ENCODE data around the gene TARS2. TPM values are rescaled to one million over a fixed set of nuclear protein-coding genes. Genes with fewer than 3 reads are reported as not detected.

Gene TARS2
- total RNA-seq, 1 donor from 2014 or later: 29.6 TPM

DNA sequence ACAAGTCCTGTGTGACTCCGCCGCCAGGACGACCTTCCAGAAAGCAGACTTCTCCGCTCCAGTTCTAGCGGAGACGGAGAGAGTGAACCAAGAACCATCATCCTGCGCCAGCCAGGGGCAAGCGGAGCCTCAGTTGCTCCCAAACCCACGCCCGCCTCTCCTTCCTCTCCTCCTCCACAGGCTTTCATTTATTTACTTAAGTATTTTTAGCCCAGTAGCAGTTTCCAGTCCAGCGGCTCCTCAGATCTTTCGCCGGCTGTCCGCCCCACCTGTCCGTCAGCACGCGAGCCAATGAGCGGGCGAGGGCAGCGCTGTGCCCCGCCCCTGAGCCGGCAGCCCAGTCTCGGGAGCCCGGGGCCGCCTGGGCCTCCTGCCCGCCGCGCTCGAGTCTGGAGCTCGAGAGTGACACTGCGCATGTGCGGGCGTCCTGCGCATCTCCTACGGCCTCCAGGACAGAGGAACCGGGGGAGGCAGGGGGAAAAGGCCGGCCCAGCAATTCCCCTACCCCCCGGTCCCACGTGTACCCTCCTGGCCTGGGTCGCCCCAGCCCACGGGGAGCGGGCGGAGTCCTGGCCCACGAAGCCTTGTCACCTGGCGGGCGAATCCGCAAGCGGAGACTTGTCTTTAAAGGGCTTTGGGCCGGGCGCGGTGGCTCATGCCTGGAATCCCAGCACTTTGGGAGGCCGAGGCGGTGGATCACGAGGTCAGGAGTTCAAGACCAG is 28.3 kb downstream of the TARS2 start, which contains the start of gene FALEC:
Gene FALEC (plus strand): TSS at position 425 of the 722 bp plus-strand sequence.
- no peaks in the 10 kb centered on the region for H4K20me1 ChIP-seq (ENCODE audit: low read depth)
- peaks cover 13% of the 10 kb centered on the region for H3K4me1 ChIP-seq
- Mint-ChIP-seq H3K9me3 (no peaks in the 10 kb centered on the region), H3K27ac (peak within 1 kb of the TSS; percentile 57), H3K27me3 (ENCODE audit: insufficient read depth, low read depth) (peaks cover 8% of the 10 kb centered on the region), H3K36me3 (peaks cover 16% of the 10 kb centered on the region), H3K4me3 (peak within 1 kb of the TSS; percentile 92), H3K4me1 (peaks cover 21% of the 10 kb centered on the region)
- no peaks in the 10 kb centered on the region for H3K36me3 ChIP-seq
- H3K4me2 ChIP-seq: peak within 1 kb of the TSS; percentile 79
- TF ChIP-seq EZH2 (IDR thresholded peaks at IDR 0.05) (no peak), EZH2phosphoT487 (IDR thresholded peaks at IDR 0.05) (no peak)
- TF ChIP-seq, protein P1, sequence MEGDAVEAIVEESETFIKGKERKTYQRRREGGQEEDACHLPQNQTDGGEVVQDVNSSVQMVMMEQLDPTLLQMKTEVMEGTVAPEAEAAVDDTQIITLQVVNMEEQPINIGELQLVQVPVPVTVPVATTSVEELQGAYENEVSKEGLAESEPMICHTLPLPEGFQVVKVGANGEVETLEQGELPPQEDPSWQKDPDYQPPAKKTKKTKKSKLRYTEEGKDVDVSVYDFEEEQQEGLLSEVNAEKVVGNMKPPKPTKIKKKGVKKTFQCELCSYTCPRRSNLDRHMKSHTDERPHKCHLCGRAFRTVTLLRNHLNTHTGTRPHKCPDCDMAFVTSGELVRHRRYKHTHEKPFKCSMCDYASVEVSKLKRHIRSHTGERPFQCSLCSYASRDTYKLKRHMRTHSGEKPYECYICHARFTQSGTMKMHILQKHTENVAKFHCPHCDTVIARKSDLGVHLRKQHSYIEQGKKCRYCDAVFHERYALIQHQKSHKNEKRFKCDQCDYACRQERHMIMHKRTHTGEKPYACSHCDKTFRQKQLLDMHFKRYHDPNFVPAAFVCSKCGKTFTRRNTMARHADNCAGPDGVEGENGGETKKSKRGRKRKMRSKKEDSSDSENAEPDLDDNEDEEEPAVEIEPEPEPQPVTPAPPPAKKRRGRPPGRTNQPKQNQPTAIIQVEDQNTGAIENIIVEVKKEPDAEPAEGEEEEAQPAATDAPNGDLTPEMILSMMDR (IDR thresholded peaks at IDR 0.05): peak; percentile 14
- H3K27me3 ChIP-seq: no peaks in the 10 kb centered on the region
- H3K9me3 ChIP-seq (ENCODE audit: low read depth): no peaks in the 10 kb centered on the region
- DNase-seq (ENCODE audit: low spot score): peak; percentile 99
- peak within 1 kb of the TSS; percentile 85 for H2AFZ ChIP-seq (replicated peaks)
- H3K27ac ChIP-seq: no peak within 1 kb of the TSS
- H3K9ac ChIP-seq: peak within 1 kb of the TSS; percentile 38
- peak within 1 kb of the TSS; percentile 66 for H3K4me3 ChIP-seq
- no peaks in the 10 kb centered on the region for H3K79me2 ChIP-seq (ENCODE audit: low read depth)
- H3F3A ChIP-seq (ENCODE audit: low read depth): peaks cover 24% of the 10 kb centered on the region

DNA sequence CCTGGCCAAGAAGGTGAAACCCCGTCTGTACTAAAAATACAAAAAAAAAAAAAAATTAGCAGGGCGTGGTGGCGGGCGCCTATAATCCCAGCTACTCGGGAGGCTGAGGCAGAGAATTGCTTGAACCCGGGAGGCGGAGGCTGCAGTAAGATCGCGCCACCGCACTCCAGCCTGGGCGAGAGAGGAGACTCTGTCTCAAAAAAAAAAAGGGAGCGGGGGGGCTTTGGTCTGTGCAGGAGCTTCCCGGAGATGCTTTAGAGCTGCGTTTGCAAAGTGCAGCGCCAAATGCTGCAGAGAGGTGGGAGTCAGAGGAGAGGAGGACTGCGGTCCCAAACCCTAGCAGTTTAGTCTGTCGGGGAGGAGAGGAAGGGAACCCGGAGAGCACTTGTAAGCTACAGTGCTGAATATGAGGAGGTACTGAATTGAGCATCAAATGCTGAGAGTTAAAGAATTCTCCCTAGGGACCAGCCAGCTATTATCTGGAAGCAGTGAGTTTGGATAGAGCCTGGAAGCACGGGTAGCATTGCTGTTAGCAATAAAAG is 28.9 kb downstream of the TARS2 start:
- peaks cover 21% of the 10 kb centered on the region for H3K4me1 Mint-ChIP-seq
- Histone ChIP-seq H3K4me1 (peaks cover 13% of the 10 kb centered on the region), H3K27me3 (no peaks in the 10 kb centered on the region), H3K4me2 (peak overlapping the region; percentile 79), H3K27ac (no peak overlapping the region), H3K9ac (no peak overlapping the region), H2AFZ (replicated peaks) (peak overlapping the region; percentile 85), H3K36me3 (no peaks in the 10 kb centered on the region), H3F3A (ENCODE audit: low read depth) (peaks cover 24% of the 10 kb centered on the region), H3K79me2 (ENCODE audit: low read depth) (no peaks in the 10 kb centered on the region), H4K20me1 (ENCODE audit: low read depth) (no peaks in the 10 kb centered on the region), H3K4me3 (peak overlapping the region; percentile 66), H3K9me3 (ENCODE audit: low read depth) (no peaks in the 10 kb centered on the region)
- no peaks in the 10 kb centered on the region for H3K9me3 Mint-ChIP-seq
- peaks cover 12% of the 10 kb centered on the region for H3K36me3 Mint-ChIP-seq
- H3K27me3 Mint-ChIP-seq (ENCODE audit: insufficient read depth, low read depth): peaks cover 4% of the 10 kb centered on the region
- no peak overlapping the region for H3K27ac Mint-ChIP-seq
- peak; percentile 60 for DNase-seq (ENCODE audit: low spot score)
- H3K4me3 Mint-ChIP-seq: peak overlapping the region; percentile 92
- TF ChIP-seq, protein P1 (IDR thresholded peaks at IDR 0.05): no peak
- TF ChIP-seq EZH2 (IDR thresholded peaks at IDR 0.05) (no peak), EZH2phosphoT487 (IDR thresholded peaks at IDR 0.05) (no peak)

- Histone ChIP-seq H3K9me3 (ENCODE audit: low read depth) (no peaks in the 10 kb centered on the region), H3K4me2 (peak overlapping the region; percentile 79), H3K27me3 (no peaks in the 10 kb centered on the region), H3K27ac (no peak overlapping the region), H3K79me2 (ENCODE audit: low read depth) (no peaks in the 10 kb centered on the region), H4K20me1 (ENCODE audit: low read depth) (no peaks in the 10 kb centered on the region), H3K4me1 (peaks cover 13% of the 10 kb centered on the region), H2AFZ (replicated peaks) (peak overlapping the region; percentile 85), H3F3A (ENCODE audit: low read depth) (peaks cover 24% of the 10 kb centered on the region), H3K36me3 (no peaks in the 10 kb centered on the region), H3K4me3 (peak overlapping the region; percentile 66), H3K9ac (no peak overlapping the region)
- TF ChIP-seq, protein P1 (IDR thresholded peaks at IDR 0.05): no peak
- TF ChIP-seq EZH2 (IDR thresholded peaks at IDR 0.05) (no peak), EZH2phosphoT487 (IDR thresholded peaks at IDR 0.05) (no peak)
- Mint-ChIP-seq H3K27ac (no peak overlapping the region), H3K27me3 (ENCODE audit: insufficient read depth, low read depth) (peaks cover 4% of the 10 kb centered on the region), H3K36me3 (peaks cover 11% of the 10 kb centered on the region), H3K4me3 (peak overlapping the region; percentile 92), H3K4me1 (peaks cover 21% of the 10 kb centered on the region), H3K9me3 (no peaks in the 10 kb centered on the region)
- no peak for DNase-seq (ENCODE audit: low spot score)
Measured at GRCh38 chr1:150516616-150517015, 29.4 kb downstream of the TARS2 start.

Data from neural progenitor cell (in vitro differentiated cells).